Vagina (tissue), 2 donors: ENCODE results near the gene HSD17B2. TPM values are rescaled to one million over a fixed set of nuclear protein-coding genes. Genes with fewer than 3 reads are reported as not detected.

Experiments
- DNase-seq, 2 donors: peaks; one replicate each; pipeline ENCODE4 v3.0.0-alpha.2; 2017; ENCODE audit errors: extremely low spot score in 2 of 2
- H3K27ac ChIP-seq: fragments of 200-600 bp; sonication (generic); one replicate; pipeline ENCODE4 v1.5.1; 2019
- H3K27me3 ChIP-seq: fragments of 200-600 bp; sonication (generic); one replicate; pipeline ENCODE4 v1.5.1; 2019
- H3K36me3 ChIP-seq, 2 donors: fragments of 200-600 bp; sonication (generic); one replicate each; pipeline ENCODE4 v1.5.1; 2017 to 2019
- H3K4me1 ChIP-seq: fragments of 200-600 bp; sonication (generic); one replicate; pipeline ENCODE4 v1.5.1; 2019
- H3K4me3 ChIP-seq, 2 donors: fragments of 200-600 bp; sonication (generic); 1 replicate in 1 of 2; 2 replicates in 1 of 2; pipeline ENCODE4 v1.5.1; 2016 to 2019
- H3K9me3 ChIP-seq: fragments of 200-600 bp; sonication (generic); one replicate; pipeline ENCODE4 v1.5.1; 2019
- CTCF ChIP-seq, 3 experiments: fragments of 450-650 bp in 2 of 3; fragments of 200-600 bp in 1 of 3; sonication (generic) in 1 of 3; IDR thresholded peaks; one replicate each; pipeline ENCODE4 v1.5.1; 2017 to 2019; ENCODE audit warnings: antibody characterized with exemption in 3 of 3, mild to moderate bottlenecking in 2 of 3, moderate library complexity in 2 of 3
- POLR2A ChIP-seq, 2 donors: fragments of 450-650 bp; IDR thresholded peaks; one replicate each; pipeline ENCODE4 v1.6.1; 2017; ENCODE audit warnings: antibody characterized with exemption in 2 of 2, mild to moderate bottlenecking in 2 of 2, moderate library complexity in 2 of 2
- POLR2AphosphoS5 ChIP-seq, 2 donors: sonication (generic); formaldehyde crosslinking; IDR thresholded peaks; one replicate each; pipeline ENCODE4 v1.9.0; 2017; ENCODE audit warnings: antibody characterized with exemption in 2 of 2, mild to moderate bottlenecking in 2 of 2, low read depth in 1 of 2; ENCODE audit not compliant: insufficient read depth in 1 of 2
- intact Hi-C: fragments of 100-400 bp; cut with DNase I; formaldehyde crosslinking; loops from one replicate; pipeline ENCODE4 v1.15.1; 2023
- total RNA-seq: library from RNA; depleted of rRNA; stranded (reverse); fragments of >200 nt; gene quantifications from one replicate; pipeline ENCODE4 v1.2.3, GENCODE V29; 2016

Gene HSD17B2
- total RNA-seq, 1 donor from 2014 or later, result 2.9 TPM

- no peak for DNase-seq
- intact Hi-C loops, result no loop called here
- H3K27me3 ChIP-seq, result no peaks in the 10 kb centered on the region
- no peaks in the 10 kb centered on the region for H3K36me3 ChIP-seq
- H3K4me1 ChIP-seq, result peaks cover 10% of the 10 kb centered on the region
- TF ChIP-seq POLR2A (IDR thresholded peaks at IDR 0.05) (no peak), POLR2AphosphoS5 (IDR thresholded peaks at IDR 0.05; ENCODE audit: insufficient read depth in 1 of 2, low read depth in 1 of 2) (no peak), CTCF (IDR thresholded peaks at IDR 0.05) (no peak)
- no peak overlapping the region for H3K4me3 ChIP-seq
- H3K27ac ChIP-seq, result no peak overlapping the region
- no peaks in the 10 kb centered on the region for H3K9me3 ChIP-seq
These were observed 28.5 kb downstream of the HSD17B2 start for GRCh38 chr16:82063456-82064082.

- intact Hi-C loops, result no loop called here
- no peak for TF ChIP-seq POLR2A (IDR thresholded peaks at IDR 0.05)
- no peak for TF ChIP-seq CTCF (IDR thresholded peaks at IDR 0.05)
- TF ChIP-seq POLR2AphosphoS5 (IDR thresholded peaks at IDR 0.05; ENCODE audit: insufficient read depth in 1 of 2, low read depth in 1 of 2), result no peak
- DNase-seq, result no peak
- no peaks in the 10 kb centered on the region for H3K9me3 ChIP-seq
- no peaks in the 10 kb centered on the region for H3K4me1 ChIP-seq
- H3K4me3 ChIP-seq, result no peak overlapping the region
- H3K27me3 ChIP-seq, result no peaks in the 10 kb centered on the region
- no peaks in the 10 kb centered on the region for H3K36me3 ChIP-seq
- no peak overlapping the region for H3K27ac ChIP-seq
These were observed 32.2 kb downstream of the HSD17B2 start for GRCh38 chr16:82067042-82067803.

- TF ChIP-seq POLR2A (IDR thresholded peaks at IDR 0.05) (no peak), POLR2AphosphoS5 (IDR thresholded peaks at IDR 0.05; ENCODE audit: insufficient read depth in 1 of 2, low read depth in 1 of 2) (no peak), CTCF (IDR thresholded peaks at IDR 0.05) (no peak)
- no peak overlapping the region for H3K27ac ChIP-seq
- no peaks in the 10 kb centered on the region for H3K4me1 ChIP-seq
- H3K9me3 ChIP-seq, result no peaks in the 10 kb centered on the region
- DNase-seq, result no peak
- H3K36me3 ChIP-seq, result no peaks in the 10 kb centered on the region
- no peaks in the 10 kb centered on the region for H3K27me3 ChIP-seq
- intact Hi-C loops, result no loop called here
- H3K4me3 ChIP-seq, result no peak overlapping the region
These were observed 32.8 kb downstream of the HSD17B2 start for GRCh38 chr16:82067804-82068325.

- H3K4me1 ChIP-seq, result no peaks in the 10 kb centered on the region
- intact Hi-C loops, result no loop called here
- no peaks in the 10 kb centered on the region for H3K9me3 ChIP-seq
- H3K27ac ChIP-seq, result no peak overlapping the region
- H3K4me3 ChIP-seq, result no peak overlapping the region
- no peak for DNase-seq
- no peaks in the 10 kb centered on the region for H3K36me3 ChIP-seq
- H3K27me3 ChIP-seq, result no peaks in the 10 kb centered on the region
- TF ChIP-seq POLR2AphosphoS5 (IDR thresholded peaks at IDR 0.05; ENCODE audit: insufficient read depth in 1 of 2, low read depth in 1 of 2), result no peak
- no peak for TF ChIP-seq POLR2A (IDR thresholded peaks at IDR 0.05)
- no peak for TF ChIP-seq CTCF (IDR thresholded peaks at IDR 0.05)
These were observed 35.8 kb downstream of the HSD17B2 start for GRCh38 chr16:82070656-82071369.
